Fibroblast of villous mesenchyme (primary cell): ENCODE measurements around the gene SLC48A1. TPM values are rescaled to one million over a fixed set of nuclear protein-coding genes. Genes with fewer than 3 reads are reported as not detected.

Experiments used
- DNase-seq: peaks from one replicate; pipeline ENCODE4 v3.0.0-alpha.2; 2010; ENCODE audit warnings: low read depth
- H3K4me3 ChIP-seq: 2 replicates; pipeline ENCODE4 v1.5.1; 2011; ENCODE audit warnings: low read depth, mild to moderate bottlenecking, low read length
- CTCF ChIP-seq: IDR thresholded peaks from 2 replicates; pipeline ENCODE4 v1.5.1; 2012; ENCODE audit warnings: low read depth, mild to moderate bottlenecking, low read length; ENCODE audit not compliant: insufficient read depth
- total RNA-seq: library from RNA; depleted of rRNA; stranded (reverse); fragments of >200 nt; gene quantifications from 2 replicates; pipeline ENCODE4 v1.2.3, GENCODE V29; 2012

The SLC48A1 gene
- total RNA-seq, 1 donor = 19.4 TPM

GRCh38 chr12:47823422-47824086 lies 50.5 kb downstream of the SLC48A1 start:
- no peak overlapping the region for H3K4me3 ChIP-seq
- no peak for DNase-seq
- no peak for TF ChIP-seq CTCF

- TF ChIP-seq CTCF = no peak
- DNase-seq = no peak
- no peak overlapping the region for H3K4me3 ChIP-seq
Observed at GRCh38 chr12:47824198-47824597, 51.2 kb downstream of the SLC48A1 start.

GRCh38 chr12:47824635-47825034 lies 51.6 kb downstream of the SLC48A1 start:
- DNase-seq = no peak
- no peak for TF ChIP-seq CTCF
- H3K4me3 ChIP-seq = no peak overlapping the region

GRCh38 chr12:47825173-47825639 lies 52.2 kb downstream of the SLC48A1 start:
- no peak for TF ChIP-seq CTCF
- DNase-seq = no peak
- H3K4me3 ChIP-seq = no peak overlapping the region

- DNase-seq = no peak
- H3K4me3 ChIP-seq = no peak overlapping the region
- no peak for TF ChIP-seq CTCF
Observed at GRCh38 chr12:47828008-47828975, 55.3 kb downstream of the SLC48A1 start.

- peak; percentile 82 for DNase-seq
- TF ChIP-seq CTCF = no peak
- H3K4me3 ChIP-seq = no peak overlapping the region
Observed at GRCh38 chr12:47828976-47829482, 56.0 kb downstream of the SLC48A1 start.
